Parathyroid adenoma (tissue), 2 donors: ENCODE measurements around the gene PLCH2.
"Not testable (repeated sequence)": the region's sequence is repeated elsewhere in the genome, so short reads cannot be mapped to it uniquely, and the experiment has no call there.

Experiments used
- H2AFZ ChIP-seq: fragments of 300-600 bp; sonication (generic); one replicate; pipeline ENCODE4 v1.7.0; 2017; ENCODE audit warnings: antibody characterized with exemption, mild to moderate bottlenecking
- H3K27ac ChIP-seq: fragments of 300-600 bp; sonication (generic); one replicate; pipeline ENCODE4 v1.7.0; 2017
- H3K27me3 ChIP-seq: fragments of 300-600 bp; sonication (generic); one replicate; pipeline ENCODE4 v1.7.0; 2017; ENCODE audit warnings: low read length; ENCODE audit not compliant: control insufficient read depth, insufficient read depth
- H3K36me3 ChIP-seq: fragments of 300-600 bp; sonication (generic); one replicate; pipeline ENCODE4 v1.7.0; 2017; ENCODE audit warnings: low read length; ENCODE audit not compliant: control insufficient read depth, insufficient read depth
- H3K4me1 ChIP-seq: fragments of 300-600 bp; sonication (generic); one replicate; pipeline ENCODE4 v1.7.0; 2017; ENCODE audit warnings: control low read depth
- H3K4me2 ChIP-seq: fragments of 300-600 bp; sonication (generic); one replicate; pipeline ENCODE4 v1.7.0; 2017; ENCODE audit warnings: low read length
- H3K4me3 ChIP-seq: fragments of 300-600 bp; sonication (generic); one replicate; pipeline ENCODE4 v1.7.0; 2017; ENCODE audit warnings: low read depth, low read length
- H3K79me2 ChIP-seq: fragments of 300-600 bp; sonication (generic); one replicate; pipeline ENCODE4 v1.7.0; 2017; ENCODE audit warnings: control low read depth
- H3K9ac ChIP-seq: fragments of 300-600 bp; sonication (generic); one replicate; pipeline ENCODE4 v1.7.0; 2017; ENCODE audit warnings: mild to moderate bottlenecking
- H3K9me3 ChIP-seq: fragments of 300-600 bp; sonication (generic); one replicate; pipeline ENCODE4 v1.7.0; 2017; ENCODE audit warnings: low read length; ENCODE audit not compliant: control insufficient read depth
- CTCF ChIP-seq: fragments of 300-600 bp; sonication (generic); IDR thresholded peaks from one replicate; pipeline ENCODE4 v1.7.0; 2017; ENCODE audit warnings: antibody characterized with exemption, mild to moderate bottlenecking
- donor health status: primary hyperparathyroidism.

The PLCH2 gene

GRCh38 chr1:2552189-2552588 is 76.1 kb downstream of the PLCH2 start:
- TF ChIP-seq CTCF, result no peak
- no peaks in the 10 kb centered on the region for H3K79me2 ChIP-seq
- H3K4me3 ChIP-seq, result no peak overlapping the region
- no peak overlapping the region for H3K4me2 ChIP-seq
- H3K9me3 ChIP-seq, result no peaks in the 10 kb centered on the region
- no peak overlapping the region for H3K9ac ChIP-seq
- H3K27ac ChIP-seq, result no peak overlapping the region
- no peak overlapping the region for H2AFZ ChIP-seq
- no peaks in the 10 kb centered on the region for H3K36me3 ChIP-seq
- no peaks in the 10 kb centered on the region for H3K27me3 ChIP-seq
- peaks cover 9% of the 10 kb centered on the region for H3K4me1 ChIP-seq

GRCh38 chr1:2553076-2553475 is 77.0 kb downstream of the PLCH2 start:
- peaks cover 11% of the 10 kb centered on the region for H3K4me1 ChIP-seq
- H3K36me3 ChIP-seq, H3K4me2 ChIP-seq, H3K9me3 ChIP-seq, H3K27ac ChIP-seq, H3K79me2 ChIP-seq, H2AFZ ChIP-seq, H3K4me3 ChIP-seq, H3K9ac ChIP-seq, H3K27me3 ChIP-seq: not testable (repeated sequence)

- Histone ChIP-seq H3K36me3 (no peaks in the 10 kb centered on the region), H3K79me2 (no peaks in the 10 kb centered on the region), H3K4me2 (no peak overlapping the region), H3K9me3 (no peaks in the 10 kb centered on the region), H2AFZ (no peak overlapping the region), H3K9ac (no peak overlapping the region), H3K4me1 (peaks cover 6% of the 10 kb centered on the region), H3K4me3 (no peak overlapping the region), H3K27ac (no peak overlapping the region), H3K27me3 (no peaks in the 10 kb centered on the region)
- no peak for TF ChIP-seq CTCF
These were observed 78.0 kb downstream of the PLCH2 start for GRCh38 chr1:2553871-2554620.

- H3K27ac ChIP-seq, result peak overlapping the region; percentile 95
- no peaks in the 10 kb centered on the region for H3K9me3 ChIP-seq
- TF ChIP-seq CTCF, result peak; percentile 28
- no peaks in the 10 kb centered on the region for H3K36me3 ChIP-seq
- H3K27me3 ChIP-seq, result no peaks in the 10 kb centered on the region
- no peaks in the 10 kb centered on the region for H3K79me2 ChIP-seq
- H3K4me1 ChIP-seq, result peaks cover 4% of the 10 kb centered on the region
- no peak overlapping the region for H3K4me3 ChIP-seq
- no peak overlapping the region for H3K4me2 ChIP-seq
- no peak overlapping the region for H3K9ac ChIP-seq
- H2AFZ ChIP-seq, result no peak overlapping the region
These were observed 78.7 kb downstream of the PLCH2 start for GRCh38 chr1:2554621-2555387.
